B cell (primary cell): ENCODE data around the gene ICE2. TPM values are rescaled to one million over a fixed set of nuclear protein-coding genes. Genes with fewer than 3 reads are reported as not detected.

Experiments
- ATAC-seq: fragments of 200-7000 bp; cut with Tn5 transposase; one replicate; pipeline ENCODE4 v1.10.0; 2021; ENCODE audit warnings: low read depth, mild to moderate bottlenecking, moderate number of reproducible peaks, moderate library complexity
- CTCF ChIA-PET: fragments of 350-600 bp; sonication (Branson Sonifier 250); formaldehyde crosslinking; loops from one replicate; lab custom pipeline; 2021; ENCODE audit warnings: antibody characterized with exemption, inconsistent platforms; lab: Charles Lee
- POLR2A ChIA-PET: fragments of 350-600 bp; sonication (Branson Sonifier 250); formaldehyde crosslinking; loops from one replicate; lab custom pipeline; 2021; ENCODE audit warnings: antibody characterized with exemption; lab: Charles Lee
- DNase-seq: peaks from one replicate; pipeline ENCODE4 v3.0.0; 2013
- H2AFZ ChIP-seq: 2 replicates; pipeline ENCODE4 v1.6.1; 2012; ENCODE audit warnings: mild to moderate bottlenecking, low read depth, low read length; ENCODE audit not compliant: insufficient read depth, poor library complexity, severe bottlenecking
- H3K27ac ChIP-seq, 2 donors: 1 replicate in 1 of 2; 2 replicates in 1 of 2; pipeline ENCODE4 v1.5.1; 2012 to 2013; ENCODE audit warnings: low read length in 2 of 2, mild to moderate bottlenecking in 2 of 2, moderate library complexity in 1 of 2
- H3K27me3 ChIP-seq, 4 experiments: fragments of 200-600 bp in 1 of 4; sonication (generic) in 1 of 4; replicated peaks in 1 of 4; 1 replicate in 2 of 4; 2 replicates in 2 of 4; pipeline versions ENCODE4 v1.6.1 to v1.7.0; 2013 to 2016; ENCODE audit warnings: low read length in 3 of 4, mild to moderate bottlenecking in 2 of 4, mixed read lengths in 1 of 4, moderate library complexity in 1 of 4; ENCODE audit not compliant: insufficient read depth in 4 of 4, control insufficient read depth in 3 of 4; ENCODE audit errors: control extremely low read depth in 1 of 4
- H3K36me3 ChIP-seq, 2 experiments: replicated peaks in 1 of 2; 1 replicate in 1 of 2; 2 replicates in 1 of 2; pipeline versions ENCODE4 v1.6.1 to v1.7.1; 2013; ENCODE audit warnings: low read length in 1 of 2; ENCODE audit not compliant: insufficient read depth in 2 of 2, control insufficient read depth in 1 of 2; ENCODE audit errors: control extremely low read depth in 1 of 2, extremely low read depth in 1 of 2
- H3K4me1 ChIP-seq, 2 donors: fragments of 200-600 bp in 1 of 2; sonication (generic) in 1 of 2; 1 replicate in 1 of 2; 2 replicates in 1 of 2; pipeline versions ENCODE4 v1.5.1 to v1.6.1; 2013 to 2017; ENCODE audit warnings: low read length in 2 of 2; ENCODE audit not compliant: control insufficient read depth in 2 of 2, insufficient read depth in 2 of 2
- H3K4me2 ChIP-seq: replicated peaks from 2 replicates; pipeline ENCODE3; 2012; ENCODE audit warnings: mild to moderate bottlenecking, low read depth, low read length; ENCODE audit not compliant: poor library complexity, severe bottlenecking
- H3K4me3 ChIP-seq, 5 experiments: fragments of 200-600 bp in 1 of 5; sonication (generic) in 1 of 5; 1 replicate in 3 of 5; 2 replicates in 2 of 5; pipeline versions ENCODE4 v1.5.1 to v1.7.0; 2011 to 2016; ENCODE audit warnings: low read length in 4 of 5, mild to moderate bottlenecking in 4 of 5, low read depth in 2 of 5, control low read depth in 1 of 5, moderate library complexity in 1 of 5; ENCODE audit not compliant: insufficient read depth in 1 of 5; ENCODE audit errors: control extremely low read depth in 1 of 5, extremely low read depth in 1 of 5
- H3K79me2 ChIP-seq: fragments of 200-600 bp; sonication (generic); one replicate; pipeline ENCODE4 v1.6.0; 2016; ENCODE audit warnings: low read length; ENCODE audit not compliant: control insufficient read depth, insufficient read depth
- H3K9ac ChIP-seq: fragments of 200-600 bp; sonication (generic); 2 replicates; pipeline ENCODE4 v1.6.1; 2017; ENCODE audit warnings: mild to moderate bottlenecking, low read length, moderate library complexity
- H3K9me3 ChIP-seq, 3 donors: one replicate each; pipeline versions ENCODE4 v1.6.1 to v1.7.1; 2013; ENCODE audit warnings: low read length in 2 of 3; ENCODE audit not compliant: control insufficient read depth in 2 of 3, insufficient read depth in 1 of 3; ENCODE audit errors: control extremely low read depth in 1 of 3
- H4K20me1 ChIP-seq: 2 replicates; pipeline ENCODE4 v1.6.0; 2012; ENCODE audit warnings: mild to moderate bottlenecking, low read length; ENCODE audit not compliant: insufficient read depth, control insufficient read depth, poor library complexity, severe bottlenecking
- H3K27ac Mint-ChIP-seq: one replicate; pipeline ENCODE4 v1.8.0; 2021; ENCODE audit warnings: mixed read lengths
- H3K27me3 Mint-ChIP-seq: one replicate; pipeline ENCODE4 v1.8.0; 2021; ENCODE audit warnings: mixed read lengths
- H3K4me1 Mint-ChIP-seq: one replicate; pipeline ENCODE4 v1.8.0; 2021; ENCODE audit warnings: mixed read lengths
- H3K4me3 Mint-ChIP-seq: one replicate; pipeline ENCODE4 v1.8.0; 2021; ENCODE audit warnings: mixed read lengths
- H3K9me3 Mint-ChIP-seq: one replicate; pipeline ENCODE4 v1.8.0; 2022; ENCODE audit warnings: mixed read lengths; ENCODE audit not compliant: insufficient read depth
- CTCF ChIP-seq: fragments of 200-600 bp; IDR thresholded peaks from one replicate; pipeline ENCODE4 v1.8.0; 2022; ENCODE audit warnings: antibody characterized with exemption, mild to moderate bottlenecking
- EZH2 ChIP-seq: IDR thresholded peaks from 2 replicates; pipeline ENCODE4 v1.6.1; 2012; ENCODE audit warnings: borderline replicate concordance, low read depth, mild to moderate bottlenecking, moderate library complexity, low read length; ENCODE audit not compliant: insufficient read depth, poor library complexity, severe bottlenecking
- whole genome bisulfite sequencing: methylation state at CpG from one replicate; pipeline ENCODE4 v1.1.5; 2013; ENCODE audit warnings: missing lambda C conversion rate; ENCODE audit not compliant: insufficient coverage; 5-methylcytosine and 5-hydroxymethylcytosine counted together
- intact Hi-C: fragments of 100-400 bp; cut with micrococcal nuclease; formaldehyde crosslinking; loops from one replicate; pipeline ENCODE4 v1.10.0; 2022
- polyA plus RNA-seq: library from polyadenylated mRNA; depleted of rRNA; stranded (reverse); fragments of >200 nt; gene quantifications from 2 replicates; pipeline ENCODE4 v1.2.3, GENCODE V29; 2012
- total RNA-seq, 2 donors: library from RNA; stranded (reverse); fragments of 120-200 nt in 1 of 2; gene quantifications; 1 replicate in 1 of 2; 2 replicates in 1 of 2; pipeline versions ENCODE4 v1.2.3 to v1.2.4, GENCODE V29; 2013 to 2022

Gene ICE2
- total and polyA plus RNA-seq, 2 donors (not counting 1 experiment from before 2014, with no cell fraction given): 19.0 to 71.2 TPM

GRCh38 chr15:60381148-60381788, 97.7 kb downstream of the ICE2 start:
- Mint-ChIP-seq H3K4me1 (no peaks in the 10 kb centered on the region), H3K27ac (no peak overlapping the region), H3K27me3 (no peaks in the 10 kb centered on the region), H3K9me3 (no peaks in the 10 kb centered on the region), H3K4me3 (no peak overlapping the region)
- no peak overlapping the region for H2AFZ ChIP-seq
- H3K79me2 ChIP-seq: peaks cover 4% of the 10 kb centered on the region
- no peaks in the 10 kb centered on the region for H3K4me1 ChIP-seq
- no peak for ATAC-seq
- H3K36me3 ChIP-seq: peaks cover 12 to 53% of the 10 kb centered on the region in 2 experiments
- H4K20me1 ChIP-seq: peaks cover 4% of the 10 kb centered on the region
- H3K27ac ChIP-seq: no peak overlapping the region
- intact Hi-C loops: no loop called here
- ChIA-PET POLR2A (no interaction called here), CTCF (interaction anchor here (0.7 kb wide), 1 partner anchor 139 kb away, joined by 3 read pairs; no protein-coding TSS in a partner anchor)
- H3K4me3 ChIP-seq: no peak overlapping the region
- DNase-seq: no peak
- H3K9me3 ChIP-seq: no peaks in the 10 kb centered on the region
- no peak for TF ChIP-seq CTCF
- no peak for TF ChIP-seq EZH2
- WGBS: 96% methylated on average over 6 of the region's 8 CpGs
- H3K27me3 ChIP-seq: no peaks in the 10 kb centered on the region
- no peak overlapping the region for H3K9ac ChIP-seq
- H3K4me2 ChIP-seq: no peak overlapping the region

- Mint-ChIP-seq H3K27ac (no peak overlapping the region), H3K4me3 (no peak overlapping the region), H3K4me1 (no peaks in the 10 kb centered on the region), H3K9me3 (no peaks in the 10 kb centered on the region), H3K27me3 (no peaks in the 10 kb centered on the region)
- Histone ChIP-seq H2AFZ (no peak overlapping the region), H3K4me2 (no peak overlapping the region), H3K4me3 (no peak overlapping the region), H3K36me3 (peaks cover 9 to 56% of the 10 kb centered on the region in 2 experiments), H3K4me1 (no peaks in the 10 kb centered on the region), H4K20me1 (peaks cover 4% of the 10 kb centered on the region), H3K79me2 (peaks cover 4% of the 10 kb centered on the region), H3K27me3 (no peaks in the 10 kb centered on the region), H3K9me3 (no peaks in the 10 kb centered on the region), H3K9ac (no peak overlapping the region), H3K27ac (no peak overlapping the region)
- DNase-seq (no peak), ATAC-seq (no peak)
- ChIA-PET POLR2A (no interaction called here), CTCF (interaction anchor here (0.8 to 1.0 kb wide), 2 partner anchors 21 to 141 kb away, joined by 3 read pairs; no protein-coding TSS in a partner anchor)
- intact Hi-C loops: no loop called here
- 93% methylated on average over 3 of the region's 8 CpGs for WGBS
- TF ChIP-seq EZH2 (no peak), CTCF (no peak)
These were observed 99.2 kb downstream of the ICE2 start for GRCh38 chr15:60379525-60380274.
